NT2/D1 (cell line): ENCODE measurements around the gene B3GLCT.

ENCODE experiments used
- DNase-seq: peaks from one replicate; pipeline ENCODE4 v3.0.0-alpha.2; 2011; ENCODE audit warnings: low read depth, low spot score
- H3K27me3 ChIP-seq: 2 replicates; pipeline ENCODE4 v1.6.0; 2011; ENCODE audit warnings: mild to moderate bottlenecking; ENCODE audit not compliant: insufficient read length, insufficient read depth
- H3K36me3 ChIP-seq: 2 replicates; pipeline ENCODE4 v1.6.1; 2011; ENCODE audit warnings: mild to moderate bottlenecking, low read length, mixed read lengths; ENCODE audit not compliant: insufficient read depth, insufficient read length
- H3K4me1 ChIP-seq: 2 replicates; pipeline ENCODE4 v1.5.1; 2011; ENCODE audit not compliant: insufficient read depth, insufficient read length
- H3K4me3 ChIP-seq: 2 replicates; pipeline ENCODE4 v1.5.1; 2011; ENCODE audit warnings: low read depth; ENCODE audit not compliant: insufficient read length
- H3K9ac ChIP-seq: 2 replicates; pipeline ENCODE4 v1.6.0; 2011; ENCODE audit warnings: low read depth; ENCODE audit not compliant: insufficient read length
- H3K9me3 ChIP-seq: 2 replicates; pipeline ENCODE4 v1.5.1; 2011; ENCODE audit warnings: mild to moderate bottlenecking, low read length; ENCODE audit not compliant: insufficient read depth
- SUZ12 ChIP-seq: IDR thresholded peaks from 2 replicates; pipeline ENCODE4 v1.6.1; 2011; ENCODE audit not compliant: insufficient read length, insufficient read depth; ENCODE audit errors: extremely low read depth
- YY1 ChIP-seq: IDR thresholded peaks from 2 replicates; pipeline ENCODE4 v1.6.1; 2011; ENCODE audit not compliant: insufficient read length, insufficient read depth
- ZNF274 ChIP-seq: IDR thresholded peaks from 2 replicates; pipeline ENCODE4 v1.6.1; 2011; ENCODE audit warnings: mild to moderate bottlenecking, low read depth, low read length

Gene B3GLCT

GRCh38 chr13:31372454-31372853, 172.7 kb downstream of the B3GLCT start:
- H3K9ac ChIP-seq: no peak overlapping the region
- no peaks in the 10 kb centered on the region for H3K27me3 ChIP-seq
- DNase-seq: no peak
- H3K4me1 ChIP-seq: no peaks in the 10 kb centered on the region
- no peak overlapping the region for H3K4me3 ChIP-seq
- no peaks in the 10 kb centered on the region for H3K36me3 ChIP-seq
- no peaks in the 10 kb centered on the region for H3K9me3 ChIP-seq
- no peak for TF ChIP-seq YY1
- TF ChIP-seq ZNF274: no peak
- no peak for TF ChIP-seq SUZ12

DNA sequence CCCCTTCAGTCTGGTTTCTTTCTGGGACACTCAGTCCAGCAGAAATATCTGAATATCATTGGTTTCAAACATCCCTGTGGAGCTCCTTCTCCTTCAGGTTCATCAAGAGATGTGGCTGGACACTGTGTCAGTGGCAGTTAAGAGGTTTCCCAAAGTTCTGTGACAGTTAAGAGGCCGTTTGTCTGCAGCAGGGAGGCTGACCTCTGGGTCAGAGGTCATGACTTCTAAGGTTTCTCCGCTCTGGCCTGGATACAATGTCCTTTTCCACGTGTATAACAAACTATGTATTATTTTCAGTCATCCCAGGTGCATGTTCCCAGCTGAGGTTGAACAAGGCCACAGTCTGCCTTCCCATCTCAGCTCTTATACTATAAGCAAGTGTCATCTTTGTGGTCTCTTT, 174.9 kb downstream of the B3GLCT start:
- DNase-seq: no peak

DNA sequence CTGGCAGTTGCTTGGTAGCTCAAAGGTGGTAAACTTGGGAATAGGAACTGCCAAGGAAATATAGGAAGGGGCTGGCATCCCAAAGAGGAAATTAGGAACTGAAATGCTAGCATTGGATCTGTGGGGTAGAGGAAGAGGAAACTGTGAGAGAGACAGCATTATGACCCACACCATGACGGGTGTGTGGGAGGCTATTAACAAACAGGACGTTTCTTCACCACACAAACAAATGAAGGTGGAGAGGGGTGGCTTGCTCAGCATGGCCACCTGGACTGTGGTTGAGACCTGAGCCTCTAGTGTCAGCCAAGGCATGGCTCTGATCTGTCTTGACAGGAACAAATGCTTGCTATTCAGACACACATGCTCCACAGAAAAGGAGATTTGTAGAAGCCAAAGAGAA, 178.2 kb downstream of the B3GLCT start:
- Histone ChIP-seq H3K9me3 (no peaks in the 10 kb centered on the region), H3K27me3 (no peaks in the 10 kb centered on the region), H3K36me3 (no peaks in the 10 kb centered on the region), H3K4me1 (no peaks in the 10 kb centered on the region), H3K4me3 (no peak overlapping the region), H3K9ac (no peak overlapping the region)
- no peak for DNase-seq
- TF ChIP-seq SUZ12: no peak
- no peak for TF ChIP-seq YY1
- no peak for TF ChIP-seq ZNF274

More for the DNA sequence above, 174.9 kb downstream of the B3GLCT start:
- Histone ChIP-seq H3K4me3 (no peak overlapping the region), H3K4me1 (no peaks in the 10 kb centered on the region), H3K36me3 (no peaks in the 10 kb centered on the region), H3K9ac (no peak overlapping the region), H3K9me3 (no peaks in the 10 kb centered on the region), H3K27me3 (no peaks in the 10 kb centered on the region)
- no peak for TF ChIP-seq SUZ12
- no peak for TF ChIP-seq YY1
- TF ChIP-seq ZNF274: no peak

DNA sequence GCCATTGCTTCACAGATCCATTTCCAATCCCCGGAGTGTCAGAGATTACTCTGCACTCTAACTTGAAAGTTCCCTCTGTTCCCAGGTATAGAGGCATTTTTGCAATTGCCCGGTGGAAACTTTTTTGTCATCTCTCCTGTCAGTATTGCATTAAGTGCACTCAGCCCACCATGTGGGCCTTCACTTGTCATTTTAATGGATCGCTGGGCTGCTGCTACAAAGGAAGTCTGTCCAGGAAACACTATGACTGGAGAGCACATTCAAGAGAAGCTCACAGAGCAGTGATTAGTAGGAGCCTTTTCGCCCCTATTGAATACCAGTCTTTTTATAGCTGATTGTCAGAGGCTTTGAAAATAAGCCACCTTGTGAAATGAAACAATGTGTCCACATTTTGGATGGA, 180.9 kb downstream of the B3GLCT start:
- H3K4me1 ChIP-seq: no peaks in the 10 kb centered on the region

More for the DNA sequence above, 180.9 kb downstream of the B3GLCT start:
- TF ChIP-seq SUZ12 (no peak), ZNF274 (no peak), YY1 (no peak)
- no peaks in the 10 kb centered on the region for H3K27me3 ChIP-seq
- no peaks in the 10 kb centered on the region for H3K36me3 ChIP-seq
- H3K4me3 ChIP-seq: no peak overlapping the region
- no peaks in the 10 kb centered on the region for H3K9me3 ChIP-seq
- DNase-seq: no peak
- no peak overlapping the region for H3K9ac ChIP-seq
